Fibroblast of lung (primary cell): ENCODE measurements around the gene TUBB1. TPM values are rescaled to one million over a fixed set of nuclear protein-coding genes. Genes with fewer than 3 reads are reported as not detected.
A peak's percentile ranks its signal among the peaks of the same experiment; 100 is the strongest.

Experiments used
- DNase-seq, 2 donors: peaks; one replicate each; pipeline versions ENCODE4 v3.0.0 to v3.0.0-alpha.2; 2010; ENCODE audit warnings: low read depth in 2 of 2
- H2AFZ ChIP-seq: 2 replicates; pipeline ENCODE4 v1.5.1; 2012; ENCODE audit warnings: low read length, control low read depth, inconsistent platforms
- H3K27ac ChIP-seq: 2 replicates; pipeline ENCODE4 v1.5.1; 2011; ENCODE audit warnings: low read length, control low read depth; ENCODE audit not compliant: insufficient read depth
- H3K27me3 ChIP-seq: 2 replicates; pipeline ENCODE4 v1.5.1; 2011; ENCODE audit warnings: mild to moderate bottlenecking, low read length; ENCODE audit not compliant: control insufficient read depth, insufficient read depth
- H3K36me3 ChIP-seq: 2 replicates; pipeline ENCODE4 v1.5.1; 2011; ENCODE audit warnings: low read length; ENCODE audit not compliant: control insufficient read depth, insufficient read depth
- H3K4me1 ChIP-seq: 2 replicates; pipeline ENCODE4 v1.5.1; 2011; ENCODE audit warnings: low read length; ENCODE audit not compliant: control insufficient read depth, insufficient read depth; ENCODE audit errors: extremely low read depth
- H3K4me2 ChIP-seq: 2 replicates; pipeline ENCODE4 v1.5.1; 2011; ENCODE audit warnings: low read length, control low read depth; ENCODE audit not compliant: insufficient read depth; ENCODE audit errors: extremely low read depth
- H3K4me3 ChIP-seq, 4 experiments: fragments of 200-600 bp in 1 of 4; sonication (generic) in 1 of 4; replicated peaks in 1 of 4; 2 replicates each; pipeline ENCODE4 v1.5.1; 2011 to 2016; ENCODE audit warnings: low read length in 4 of 4, low read depth in 3 of 4, mild to moderate bottlenecking in 3 of 4, control low read depth in 2 of 4, inconsistent platforms in 1 of 4, mixed read lengths in 1 of 4; ENCODE audit not compliant: insufficient read depth in 1 of 4; ENCODE audit errors: control extremely low read depth in 1 of 4
- H3K79me2 ChIP-seq: 2 replicates; pipeline ENCODE4 v1.5.1; 2012; ENCODE audit warnings: mild to moderate bottlenecking, low read length, inconsistent platforms; ENCODE audit not compliant: control insufficient read depth, insufficient read depth
- H3K9ac ChIP-seq: 2 replicates; pipeline ENCODE4 v1.5.1; 2011; ENCODE audit warnings: mild to moderate bottlenecking, low read length, control low read depth; ENCODE audit not compliant: insufficient read depth
- H3K9me3 ChIP-seq: 2 replicates; pipeline ENCODE4 v1.5.1; 2012; ENCODE audit warnings: low read depth, low read length; ENCODE audit not compliant: control insufficient read depth, insufficient read depth
- H4K20me1 ChIP-seq: 2 replicates; pipeline ENCODE4 v1.5.1; 2011; ENCODE audit warnings: low read length; ENCODE audit not compliant: control insufficient read depth, insufficient read depth; ENCODE audit errors: extremely low read depth
- CTCF ChIP-seq, 2 donors: IDR thresholded peaks in 1 of 2; conservative IDR thresholded peaks in 1 of 2; 1 replicate in 1 of 2; 2 replicates in 1 of 2; pipeline ENCODE4 v1.5.1; 2011 to 2012; ENCODE audit warnings: low read length in 2 of 2, control low read depth in 1 of 2, inconsistent platforms in 1 of 2, low read depth in 1 of 2, mild to moderate bottlenecking in 1 of 2
- EZH2 ChIP-seq: IDR thresholded peaks from 2 replicates; pipeline ENCODE4 v1.5.1; 2012; ENCODE audit warnings: low read length, control low read depth, mild to moderate bottlenecking; ENCODE audit errors: missing control alignments
- polyA minus RNA-seq: library from RNA; depleted of rRNA, polyadenylated mRNA; stranded (reverse); fragments of >200 nt; gene quantifications from 2 replicates; pipeline ENCODE4 v1.2.3, GENCODE V29; 2011; ENCODE audit warnings: low replicate concordance
- polyA plus RNA-seq, 2 donors: library from polyadenylated mRNA; depleted of rRNA in 1 of 2; stranded (reverse) in 1 of 2; unstranded in 1 of 2; fragments of >200 nt; gene quantifications; 2 replicates each; pipeline ENCODE4 v1.2.1, GENCODE V29; 2011 to 2012; ENCODE audit warnings: missing spikeins in 1 of 2
- total RNA-seq: library from RNA; depleted of rRNA; stranded (reverse); fragments of >200 nt; gene quantifications from 2 replicates; pipeline ENCODE4 v1.2.1, GENCODE V29; 2014

TUBB1 gene
- total RNA-seq (under 0.01 TPM in 2 replicates), polyA plus RNA-seq (not detected in 2 replicates), polyA minus RNA-seq (0.11 TPM in 1 of 2 replicates, not detected in the other)
- polyA plus RNA-seq (2012): 0.03 TPM in 1 of 2 replicates, not detected in the other

GRCh38 chr20:59019217-59019616 lies at the start of gene TUBB1:
TUBB1 (plus strand) TSS chr20:59019429; CDS start chr20:59019523, 94 bp downstream.
- Histone ChIP-seq H4K20me1 (no peaks in the 10 kb centered on the region), H3K36me3 (peaks cover 2% of the 10 kb centered on the region), H3K27ac (no peak within 1 kb of the TSS), H2AFZ (no peak within 1 kb of the TSS), H3K9me3 (no peaks in the 10 kb centered on the region), H3K79me2 (peaks cover 2% of the 10 kb centered on the region), H3K4me3 (no peak within 1 kb of the TSS), H3K27me3 (no peaks in the 10 kb centered on the region), H3K4me1 (no peaks in the 10 kb centered on the region), H3K4me2 (no peak within 1 kb of the TSS), H3K9ac (no peak within 1 kb of the TSS)
- TF ChIP-seq CTCF (conservative IDR thresholded peaks at IDR 0.05 in 1 of 2, IDR thresholded peaks at IDR 0.05 in 1 of 2; ENCODE audit: low read depth in 1 of 2, low read length in 2 of 2) (no peak), EZH2 (no peak)
- DNase-seq: peak in 1 of 2 donors; percentile 27

GRCh38 chr20:58969439-58969838 lies 49.8 kb upstream of the TUBB1 start:
- peaks cover 3% of the 10 kb centered on the region for H3K27me3 ChIP-seq
- no peak overlapping the region for H2AFZ ChIP-seq
- H4K20me1 ChIP-seq: no peaks in the 10 kb centered on the region

GRCh38 chr20:58970146-58970545 lies 49.1 kb upstream of the TUBB1 start:
- Histone ChIP-seq H3K4me2 (no peak overlapping the region), H3K79me2 (no peaks in the 10 kb centered on the region), H3K4me1 (no peaks in the 10 kb centered on the region), H3K9me3 (no peaks in the 10 kb centered on the region), H3K4me3 (no peak overlapping the region), H4K20me1 (no peaks in the 10 kb centered on the region), H3K27me3 (peaks cover 3% of the 10 kb centered on the region), H3K9ac (no peak overlapping the region), H2AFZ (no peak overlapping the region), H3K36me3 (no peaks in the 10 kb centered on the region), H3K27ac (no peak overlapping the region)
- TF ChIP-seq CTCF (conservative IDR thresholded peaks at IDR 0.05 in 1 of 2, IDR thresholded peaks at IDR 0.05 in 1 of 2; ENCODE audit: low read depth in 1 of 2, low read length in 2 of 2) (no peak), EZH2 (no peak)
- DNase-seq: no peak

More at GRCh38 chr20:58969439-58969838, 49.8 kb upstream of the TUBB1 start:
- no peak overlapping the region for H3K4me3 ChIP-seq
- H3K36me3 ChIP-seq: no peaks in the 10 kb centered on the region
- H3K79me2 ChIP-seq: no peaks in the 10 kb centered on the region
- no peaks in the 10 kb centered on the region for H3K9me3 ChIP-seq
- H3K27ac ChIP-seq: no peak overlapping the region
- no peak overlapping the region for H3K4me2 ChIP-seq
- H3K4me1 ChIP-seq: no peaks in the 10 kb centered on the region
- no peak overlapping the region for H3K9ac ChIP-seq
- TF ChIP-seq EZH2 (no peak), CTCF (conservative IDR thresholded peaks at IDR 0.05 in 1 of 2, IDR thresholded peaks at IDR 0.05 in 1 of 2; ENCODE audit: low read depth in 1 of 2, low read length in 2 of 2) (no peak)
- no peak for DNase-seq
